ENCODE measurements around the gene SNORC.

GRCh38 chr2:232866104-232866503 lies 4.0 kb upstream of the SNORC start:
- TF ChIP-seq, protein P1, sequence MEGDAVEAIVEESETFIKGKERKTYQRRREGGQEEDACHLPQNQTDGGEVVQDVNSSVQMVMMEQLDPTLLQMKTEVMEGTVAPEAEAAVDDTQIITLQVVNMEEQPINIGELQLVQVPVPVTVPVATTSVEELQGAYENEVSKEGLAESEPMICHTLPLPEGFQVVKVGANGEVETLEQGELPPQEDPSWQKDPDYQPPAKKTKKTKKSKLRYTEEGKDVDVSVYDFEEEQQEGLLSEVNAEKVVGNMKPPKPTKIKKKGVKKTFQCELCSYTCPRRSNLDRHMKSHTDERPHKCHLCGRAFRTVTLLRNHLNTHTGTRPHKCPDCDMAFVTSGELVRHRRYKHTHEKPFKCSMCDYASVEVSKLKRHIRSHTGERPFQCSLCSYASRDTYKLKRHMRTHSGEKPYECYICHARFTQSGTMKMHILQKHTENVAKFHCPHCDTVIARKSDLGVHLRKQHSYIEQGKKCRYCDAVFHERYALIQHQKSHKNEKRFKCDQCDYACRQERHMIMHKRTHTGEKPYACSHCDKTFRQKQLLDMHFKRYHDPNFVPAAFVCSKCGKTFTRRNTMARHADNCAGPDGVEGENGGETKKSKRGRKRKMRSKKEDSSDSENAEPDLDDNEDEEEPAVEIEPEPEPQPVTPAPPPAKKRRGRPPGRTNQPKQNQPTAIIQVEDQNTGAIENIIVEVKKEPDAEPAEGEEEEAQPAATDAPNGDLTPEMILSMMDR (IDR thresholded peaks at IDR 0.05): no peak
- no peak for TF ChIP-seq POLR2A (IDR thresholded peaks at IDR 0.05)

Data from adrenal gland (tissue), 5 donors.